ENCODE data around the gene MBOAT2.

Gene MBOAT2

GRCh38 chr2:8850845-8851487 is 152.5 kb downstream of the MBOAT2 start:
- no peaks in the 10 kb centered on the region for H4K20me1 ChIP-seq (ENCODE audit: insufficient read depth, low read length)
- H3K4me3 ChIP-seq (ENCODE audit: low read length), result no peak overlapping the region
- H3K27me3 ChIP-seq (ENCODE audit: low read depth, low read length), result peaks cover 15% of the 10 kb centered on the region; the same call in 1 of the 2 replicates
- H3K4me1 ChIP-seq (ENCODE audit: low read length), result no peaks in the 10 kb centered on the region
- no peak overlapping the region for H3K9ac ChIP-seq (ENCODE audit: low read length)
- TF ChIP-seq EZH2phosphoT487 (IDR thresholded peaks at IDR 0.05; ENCODE audit: low read depth), result no peak
- TF ChIP-seq CTCF (IDR thresholded peaks at IDR 0.05; ENCODE audit: low read depth, low read length), result no peak
- no peak overlapping the region for H3K27ac ChIP-seq (ENCODE audit: low read length)
- H3K4me2 ChIP-seq (ENCODE audit: low read length), result no peak overlapping the region
- no peaks in the 10 kb centered on the region for H3K9me3 ChIP-seq (ENCODE audit: insufficient read depth, low read length)
- no peak overlapping the region for H2AFZ ChIP-seq (ENCODE audit: low read depth, low read length)
- H3K36me3 ChIP-seq (replicated peaks; ENCODE audit: low read depth, low read length), result no peaks in the 10 kb centered on the region
- no peaks in the 10 kb centered on the region for H3K79me2 ChIP-seq (ENCODE audit: low read length)

- H2AFZ ChIP-seq (ENCODE audit: low read depth, low read length), result no peak overlapping the region
- no peaks in the 10 kb centered on the region for H3K9me3 ChIP-seq (ENCODE audit: insufficient read depth, low read length)
- TF ChIP-seq EZH2phosphoT487 (IDR thresholded peaks at IDR 0.05; ENCODE audit: low read depth) (no peak), CTCF (IDR thresholded peaks at IDR 0.05; ENCODE audit: low read depth, low read length) (no peak)
- peaks cover 8% of the 10 kb centered on the region; the same call in 1 of the 2 replicates for H3K27me3 ChIP-seq (ENCODE audit: low read depth, low read length)
- no peak overlapping the region for H3K4me2 ChIP-seq (ENCODE audit: low read length)
- H3K4me3 ChIP-seq (ENCODE audit: low read length), result no peak overlapping the region
- H3K9ac ChIP-seq (ENCODE audit: low read length), result no peak overlapping the region
- no peaks in the 10 kb centered on the region for H3K36me3 ChIP-seq (replicated peaks; ENCODE audit: low read depth, low read length)
- no peak overlapping the region for H3K27ac ChIP-seq (ENCODE audit: low read length)
- H3K4me1 ChIP-seq (ENCODE audit: low read length), result no peaks in the 10 kb centered on the region
- no peaks in the 10 kb centered on the region for H3K79me2 ChIP-seq (ENCODE audit: low read length)
- H4K20me1 ChIP-seq (ENCODE audit: insufficient read depth, low read length), result no peaks in the 10 kb centered on the region
These were observed 154.2 kb downstream of the MBOAT2 start for GRCh38 chr2:8849327-8849726.

- H3K9me3 ChIP-seq (ENCODE audit: insufficient read depth, low read length), result no peaks in the 10 kb centered on the region
- H3K36me3 ChIP-seq (replicated peaks; ENCODE audit: low read depth, low read length), result no peaks in the 10 kb centered on the region
- H3K4me1 ChIP-seq (ENCODE audit: low read length), result no peaks in the 10 kb centered on the region
- no peak overlapping the region for H3K4me2 ChIP-seq (ENCODE audit: low read length)
- no peak overlapping the region for H3K4me3 ChIP-seq (ENCODE audit: low read length)
- H3K79me2 ChIP-seq (ENCODE audit: low read length), result no peaks in the 10 kb centered on the region
- TF ChIP-seq EZH2phosphoT487 (IDR thresholded peaks at IDR 0.05; ENCODE audit: low read depth) (no peak), CTCF (IDR thresholded peaks at IDR 0.05; ENCODE audit: low read depth, low read length) (no peak)
- no peak overlapping the region for H3K27ac ChIP-seq (ENCODE audit: low read length)
- no peak overlapping the region for H2AFZ ChIP-seq (ENCODE audit: low read depth, low read length)
- no peaks in the 10 kb centered on the region for H4K20me1 ChIP-seq (ENCODE audit: insufficient read depth, low read length)
- no peak overlapping the region for H3K9ac ChIP-seq (ENCODE audit: low read length)
- H3K27me3 ChIP-seq (ENCODE audit: low read depth, low read length), result peaks cover 3% of the 10 kb centered on the region; the same call in 1 of the 2 replicates
These were observed 155.0 kb downstream of the MBOAT2 start for GRCh38 chr2:8848328-8849100.

- no peak overlapping the region for H3K27ac ChIP-seq (ENCODE audit: low read length)
- H3K4me3 ChIP-seq (ENCODE audit: low read length), result no peak overlapping the region
- peaks cover 3% of the 10 kb centered on the region; the same call in 1 of the 2 replicates for H3K27me3 ChIP-seq (ENCODE audit: low read depth, low read length)
- TF ChIP-seq CTCF (IDR thresholded peaks at IDR 0.05; ENCODE audit: low read depth, low read length) (no peak), EZH2phosphoT487 (IDR thresholded peaks at IDR 0.05; ENCODE audit: low read depth) (no peak)
- no peaks in the 10 kb centered on the region for H3K9me3 ChIP-seq (ENCODE audit: insufficient read depth, low read length)
- no peak overlapping the region for H3K4me2 ChIP-seq (ENCODE audit: low read length)
- H3K79me2 ChIP-seq (ENCODE audit: low read length), result no peaks in the 10 kb centered on the region
- H3K4me1 ChIP-seq (ENCODE audit: low read length), result no peaks in the 10 kb centered on the region
- H4K20me1 ChIP-seq (ENCODE audit: insufficient read depth, low read length), result no peaks in the 10 kb centered on the region
- H3K36me3 ChIP-seq (replicated peaks; ENCODE audit: low read depth, low read length), result no peaks in the 10 kb centered on the region
- H3K9ac ChIP-seq (ENCODE audit: low read length), result no peak overlapping the region
- H2AFZ ChIP-seq (ENCODE audit: low read depth, low read length), result no peak overlapping the region
These were observed 156.1 kb downstream of the MBOAT2 start for GRCh38 chr2:8847400-8847799.

All from OCI-LY3 (cell line).